ENCODE data around the gene CDKN2D. TPM values are rescaled to one million over a fixed set of nuclear protein-coding genes. Genes with fewer than 3 reads are reported as not detected.
"Not testable (repeated sequence)": the region's sequence is repeated elsewhere in the genome, so short reads cannot be mapped to it uniquely, and the experiment has no call there.

Gene CDKN2D
- total and polyA plus RNA-seq, 2 of the 8 experiments (the other 6 are each of a cell fraction or from before 2014, with no cell fraction given), result 3.0 to 4.0 TPM

- not testable (repeated sequence) for H3K14ac ChIP-seq (ENCODE audit: insufficient read length); H3K79me1 ChIP-seq (ENCODE audit: low read depth, low read length); H3K27ac ChIP-seq (ENCODE audit: low read depth, low read length); H3K27me3 ChIP-seq (replicated peaks in 1 of 4; ENCODE audit: control insufficient read depth in 3 of 4, extremely low read depth in 1 of 4, insufficient read depth in 3 of 4, low read length in 3 of 4); H3K56ac ChIP-seq (replicated peaks; ENCODE audit: insufficient read length, low read depth, low read length); H3K4me2 ChIP-seq (ENCODE audit: insufficient read depth in 1 of 2, low read depth in 2 of 2, low read length in 2 of 2); H3K4ac ChIP-seq (replicated peaks; ENCODE audit: insufficient read length, low read depth, low read length); H4K8ac ChIP-seq (ENCODE audit: extremely low read depth, insufficient read depth, low read length); H2BK20ac ChIP-seq (ENCODE audit: low read length); H4K91ac ChIP-seq (replicated peaks; ENCODE audit: insufficient read length, low read length); H2BK120ac ChIP-seq (replicated peaks; ENCODE audit: low read depth, low read length); H3K23ac ChIP-seq (ENCODE audit: insufficient read length); H2BK5ac ChIP-seq (ENCODE audit: low read depth, low read length); DNase-seq (ENCODE audit: low read depth in 1 of 2, low spot score in 2 of 2); H2AFZ ChIP-seq (ENCODE audit: low read length); H3K4me1 ChIP-seq (replicated peaks in 1 of 4; ENCODE audit: control insufficient read depth in 3 of 4, insufficient read depth in 4 of 4, low read length in 3 of 4); H2BK15ac ChIP-seq (ENCODE audit: low read length); H2AK5ac ChIP-seq (ENCODE audit: low read depth, low read length); H2BK12ac ChIP-seq (ENCODE audit: low read depth, low read length); H3K9me3 ChIP-seq (ENCODE audit: insufficient read depth in 2 of 2, low read depth in 1 of 2, low read length in 1 of 2); H4K20me1 ChIP-seq (replicated peaks in 1 of 2; ENCODE audit: control insufficient read depth in 1 of 2, insufficient read depth in 2 of 2, low read length in 2 of 2); H3K23me2 ChIP-seq (ENCODE audit: low read depth, low read length); H4K5ac ChIP-seq (ENCODE audit: insufficient read length, low read depth, low read length); H3K4me3 ChIP-seq (ENCODE audit: extremely low read depth in 1 of 4, insufficient read depth in 2 of 4, low read depth in 3 of 4, low read length in 4 of 4); H3K79me2 ChIP-seq (ENCODE audit: control insufficient read depth in 1 of 2, insufficient read depth in 2 of 2, low read length in 2 of 2); FAIRE-seq; H3K18ac ChIP-seq (ENCODE audit: extremely low read depth, low read length); H3K9ac ChIP-seq (replicated peaks in 1 of 4; ENCODE audit: extremely low read depth in 1 of 4, low read depth in 3 of 4, low read length in 3 of 4)
- CTCF ChIA-PET (ENCODE audit: partially characterized antibody), result interaction anchor here (0.7 to 3.6 kb wide), 9 partner anchors 8 to 324 kb away, joined by 3 to 25 read pairs (median 3); partner anchors contain the start of gene QTRT1
- whole genome bisulfite sequencing, 2 experiments (ENCODE audit: extremely low coverage in 1 of 2, insufficient coverage in 1 of 2, insufficient read length in 1 of 2, insufficient replicate concordance in 2 of 2, low coverage in 1 of 2, low lambda C conversion rate in 2 of 2, missing lambda C conversion rate in 1 of 2), result 79% methylated on average over 6 of the region's 6 CpGs; no CpG with 5 or more reads in 1 of the 2 experiments
- peaks cover 5 to 31% (median 22%) of the 10 kb centered on the region in 4 experiments for H3K36me3 ChIP-seq (ENCODE audit: control insufficient read depth in 2 of 4, insufficient read depth in 4 of 4, low read length in 3 of 4)
- POLR2A ChIA-PET (ENCODE audit: partially characterized antibody), result interaction anchor here (0.7 to 5.2 kb wide), 6 partner anchors 9 to 126 kb away, joined by 3 to 33 read pairs (median 4); no protein-coding TSS in a partner anchor
These were observed 5.0 kb upstream of the CDKN2D start for GRCh38 chr19:10573793-10574192.

Data from H1 (cell line).